GM08714 (cell line): Measurements from ENCODE around the gene TNNT3.

Experiments used
- H3K4me3 ChIP-seq: fragments of 200-500 bp; sonication (Bioruptor generic); 2 replicates; pipeline ENCODE4 v1.5.1; 2014; ENCODE audit warnings: mild to moderate bottlenecking, low read length, inconsistent platforms
- ZNF274 ChIP-seq: IDR thresholded peaks from 2 replicates; pipeline ENCODE4 v1.6.1; 2012; ENCODE audit warnings: mild to moderate bottlenecking, low read depth, low read length

Gene TNNT3

GRCh38 chr11:1928470-1928890 is 9.0 kb downstream of the TNNT3 start:
- no peak overlapping the region for H3K4me3 ChIP-seq
- TF ChIP-seq ZNF274, result no peak

DNA sequence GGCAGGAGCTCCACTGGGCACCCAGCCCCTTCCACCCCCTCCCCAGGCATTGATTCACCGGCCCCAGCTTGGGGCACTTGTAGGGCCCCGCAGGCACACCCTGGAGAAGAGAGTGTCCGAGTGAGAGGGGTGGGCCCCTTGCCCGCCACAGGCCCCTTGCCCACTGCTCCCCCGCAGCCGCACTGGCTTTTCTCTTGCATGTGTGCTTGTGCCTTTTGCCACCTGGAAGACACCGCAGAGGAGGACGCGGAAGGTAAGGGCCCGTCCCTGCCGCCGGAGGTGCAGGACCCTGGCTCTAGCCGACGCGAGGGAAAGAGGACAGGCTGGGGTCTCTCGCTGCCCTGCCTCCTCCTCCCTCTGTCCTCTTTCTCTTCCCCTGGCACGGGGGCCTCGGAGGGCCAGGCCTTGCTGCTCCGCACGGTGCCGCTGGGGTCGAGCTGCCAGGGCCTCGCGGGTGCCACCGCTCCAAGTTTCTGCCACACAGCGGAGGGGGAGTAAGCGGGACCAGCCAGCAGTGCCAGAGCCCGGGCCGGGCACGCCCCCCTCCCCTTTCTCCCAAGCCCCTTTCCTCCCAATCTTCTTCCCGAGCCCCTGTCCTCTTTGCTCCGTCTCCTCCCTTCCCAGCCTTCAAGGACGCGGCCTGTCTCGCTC is 9.5 kb downstream of the TNNT3 start:
- no peak overlapping the region for H3K4me3 ChIP-seq
- no peak for TF ChIP-seq ZNF274

DNA sequence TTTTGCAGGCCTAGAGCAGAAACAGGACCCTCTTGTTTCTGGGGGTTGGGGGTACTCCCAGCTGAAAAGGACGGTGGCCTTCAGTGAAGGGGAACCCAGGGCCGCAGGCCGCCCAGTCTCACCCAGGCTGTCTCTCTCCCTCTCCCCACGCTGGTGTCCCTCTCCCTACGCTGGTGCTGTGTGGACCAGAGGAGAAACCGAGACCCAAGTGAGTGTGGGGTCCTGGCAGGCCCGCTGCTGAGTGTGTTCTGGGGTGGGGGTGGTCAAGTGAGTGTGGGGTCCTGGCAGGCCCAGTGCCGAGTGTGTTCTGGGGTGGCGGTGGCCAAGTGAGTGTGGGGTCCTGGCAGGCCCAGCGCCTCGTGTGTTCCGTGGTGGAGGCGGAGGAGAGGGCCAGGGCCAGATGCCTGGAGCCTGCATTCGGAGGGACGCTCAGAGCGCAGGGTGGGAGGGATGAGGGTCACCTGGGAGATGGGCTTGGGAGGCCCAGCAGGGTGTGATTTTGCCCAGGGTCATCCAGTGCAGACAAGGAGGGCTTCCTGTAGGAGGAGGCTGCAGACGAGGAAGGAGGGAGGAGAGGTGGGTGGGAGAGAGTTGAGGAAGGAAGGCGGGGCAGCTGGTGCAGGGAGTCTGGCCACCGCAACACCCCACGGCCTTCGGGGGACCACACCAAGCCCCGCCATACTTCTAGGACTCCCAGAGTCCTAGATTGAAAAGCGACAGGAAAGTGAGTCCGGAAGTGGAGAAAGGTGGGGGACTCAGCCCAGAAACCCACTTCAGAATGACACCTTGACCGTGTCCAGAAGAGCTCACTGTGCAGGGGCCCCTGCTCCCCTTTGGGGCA is 10.3 kb downstream of the TNNT3 start:
- TF ChIP-seq ZNF274, result no peak
- H3K4me3 ChIP-seq, result no peak overlapping the region

GRCh38 chr11:1930462-1930830 is 10.9 kb downstream of the TNNT3 start:
- no peak overlapping the region for H3K4me3 ChIP-seq
- TF ChIP-seq ZNF274, result no peak

GRCh38 chr11:1931341-1932104 is 12.0 kb downstream of the TNNT3 start:
- no peak overlapping the region for H3K4me3 ChIP-seq
- TF ChIP-seq ZNF274, result no peak

- no peak overlapping the region for H3K4me3 ChIP-seq
- TF ChIP-seq ZNF274, result no peak
Observed at GRCh38 chr11:1932105-1932480, 12.6 kb downstream of the TNNT3 start.

- H3K4me3 ChIP-seq, result no peak overlapping the region
- TF ChIP-seq ZNF274, result no peak
Observed at GRCh38 chr11:1932681-1933080, 13.2 kb downstream of the TNNT3 start.

- no peak for TF ChIP-seq ZNF274
- H3K4me3 ChIP-seq, result no peak overlapping the region
Observed at GRCh38 chr11:1933416-1934334, 14.2 kb downstream of the TNNT3 start.

- no peak overlapping the region for H3K4me3 ChIP-seq
Observed at GRCh38 chr11:1934335-1935155, 15.0 kb downstream of the TNNT3 start.

DNA sequence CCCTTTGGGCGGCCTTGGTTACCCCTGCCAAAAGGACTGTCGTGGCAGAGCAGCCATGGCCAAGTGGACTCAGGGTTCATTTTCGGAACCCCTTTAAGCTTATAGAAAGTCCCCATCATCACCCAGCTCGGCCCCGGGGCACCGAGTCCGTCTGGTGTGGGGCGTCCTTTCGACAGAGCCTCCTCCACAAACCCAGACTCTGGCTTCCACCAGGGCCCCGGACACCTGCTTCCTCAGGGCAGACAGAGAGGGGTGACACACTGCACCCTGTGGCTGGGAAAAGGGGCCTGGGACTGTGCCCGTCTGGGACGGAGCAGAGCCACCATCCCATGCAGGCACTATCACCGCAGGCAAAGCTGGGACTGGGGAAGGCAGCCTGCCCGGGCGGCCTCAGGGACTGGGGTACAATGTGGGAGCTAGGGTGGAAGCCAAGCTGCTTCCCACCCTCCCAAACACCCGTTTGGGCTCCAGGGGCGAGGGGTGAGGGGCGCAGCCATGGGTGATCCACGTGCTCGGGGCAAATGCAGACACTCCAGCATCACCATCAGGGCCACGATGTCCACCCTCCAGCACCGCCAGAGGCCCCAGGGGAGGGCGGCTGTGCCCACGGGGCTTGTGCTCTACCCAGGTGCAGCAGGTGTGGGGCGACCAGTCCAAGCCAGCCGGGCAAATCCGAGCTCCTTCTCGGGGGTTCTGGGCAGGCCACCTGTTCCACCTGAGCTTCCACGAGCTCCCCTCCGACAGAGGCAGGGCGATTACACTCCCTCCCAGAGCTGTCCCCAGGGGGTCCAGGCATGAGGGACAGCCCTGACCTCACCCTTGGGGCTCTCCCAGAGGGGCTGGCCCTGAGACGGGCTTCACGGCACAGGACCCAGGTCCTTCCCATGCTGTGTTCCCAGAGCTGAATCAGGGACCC is 15.9 kb downstream of the TNNT3 start:
- no peak overlapping the region for H3K4me3 ChIP-seq
- TF ChIP-seq ZNF274, result no peak

More at GRCh38 chr11:1934335-1935155, 15.0 kb downstream of the TNNT3 start:
- TF ChIP-seq ZNF274, result no peak

- H3K4me3 ChIP-seq, result no peak overlapping the region
- no peak for TF ChIP-seq ZNF274
Observed at GRCh38 chr11:1936072-1936780, 16.7 kb downstream of the TNNT3 start.
